Erythroblast (primary cell): ENCODE results near the gene LARP1.

Source experiments
- GATA1 ChIP-seq: IDR thresholded peaks from 2 replicates; pipeline ENCODE4 v1.6.1; 2011; ENCODE audit warnings: low read depth, mild to moderate bottlenecking, control low read depth, low read length, moderate library complexity
- POLR2A ChIP-seq: IDR thresholded peaks from 2 replicates; pipeline ENCODE4 v1.6.1; 2011; ENCODE audit warnings: mild to moderate bottlenecking, low read length

- no peak for TF ChIP-seq POLR2A
- TF ChIP-seq GATA1: no peak
These were observed 27.8 kb downstream of the LARP1 start for GRCh38 chr5:154782812-154783592.
